ENCODE measurements around the gene ZBTB42. TPM values are rescaled to one million over a fixed set of nuclear protein-coding genes. Genes with fewer than 3 reads are reported as not detected.

ZBTB42 gene
- total RNA-seq, 4 donors from 2014 or later, result 5.9 to 24.3 (median 11.7) TPM

GRCh38 chr14:104820669-104821228 is 19.8 kb downstream of the ZBTB42 start:
- Histone ChIP-seq H3K9me3 (no peaks in the 10 kb centered on the region), H3K4me3 (no peak overlapping the region), H3K4me1 (peaks cover 9 to 26% (median 16%) of the 10 kb centered on the region in 4 donors), H3K27ac (no peak overlapping the region), H3K27me3 (no peaks in the 10 kb centered on the region), H3K36me3 (no peaks in the 10 kb centered on the region)
- 27% methylated on average over 18 of the region's 22 CpGs; no CpG with 5 or more reads in 1 of the 2 donors for WGBS, 2 donors (ENCODE audit: low coverage in 1 of 2)
- TF ChIP-seq EP300 (IDR thresholded peaks at IDR 0.05; ENCODE audit: low read depth) (no peak), POLR2AphosphoS5 (IDR thresholded peaks at IDR 0.05) (no peak)
- TF ChIP-seq, protein P1, sequence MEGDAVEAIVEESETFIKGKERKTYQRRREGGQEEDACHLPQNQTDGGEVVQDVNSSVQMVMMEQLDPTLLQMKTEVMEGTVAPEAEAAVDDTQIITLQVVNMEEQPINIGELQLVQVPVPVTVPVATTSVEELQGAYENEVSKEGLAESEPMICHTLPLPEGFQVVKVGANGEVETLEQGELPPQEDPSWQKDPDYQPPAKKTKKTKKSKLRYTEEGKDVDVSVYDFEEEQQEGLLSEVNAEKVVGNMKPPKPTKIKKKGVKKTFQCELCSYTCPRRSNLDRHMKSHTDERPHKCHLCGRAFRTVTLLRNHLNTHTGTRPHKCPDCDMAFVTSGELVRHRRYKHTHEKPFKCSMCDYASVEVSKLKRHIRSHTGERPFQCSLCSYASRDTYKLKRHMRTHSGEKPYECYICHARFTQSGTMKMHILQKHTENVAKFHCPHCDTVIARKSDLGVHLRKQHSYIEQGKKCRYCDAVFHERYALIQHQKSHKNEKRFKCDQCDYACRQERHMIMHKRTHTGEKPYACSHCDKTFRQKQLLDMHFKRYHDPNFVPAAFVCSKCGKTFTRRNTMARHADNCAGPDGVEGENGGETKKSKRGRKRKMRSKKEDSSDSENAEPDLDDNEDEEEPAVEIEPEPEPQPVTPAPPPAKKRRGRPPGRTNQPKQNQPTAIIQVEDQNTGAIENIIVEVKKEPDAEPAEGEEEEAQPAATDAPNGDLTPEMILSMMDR (IDR thresholded peaks at IDR 0.05), result peak; percentile 41 to 69 (median 52)
- intact Hi-C loops (cut with DNase I; ENCODE audit: low total_unique reads), result loop anchor here (5.0 kb wide), 1 partner anchor 33 kb away; no protein-coding TSS in a partner anchor
- peak; percentile 65 for DNase-seq
- in situ Hi-C loops (cut with MboI; ENCODE audit: low pct_ligation_motif_present in 1 of 4, low pct_unique_long_range_greater_than_20kb in 1 of 4, low sequenced_read_pairs in 3 of 4), result loop anchor here (5.0 to 10.0 kb wide), 2 partner anchors 53 to 56 kb away; no protein-coding TSS in a partner anchor

- no peaks in the 10 kb centered on the region for H3K27me3 ChIP-seq
- intact Hi-C loops (cut with DNase I; ENCODE audit: low total_unique reads), result loop anchor here (5.0 kb wide), 1 partner anchor 34 kb away; no protein-coding TSS in a partner anchor
- no peaks in the 10 kb centered on the region for H3K9me3 ChIP-seq
- 83% methylated on average over 16 of the region's 23 CpGs; no CpG with 5 or more reads in 1 of the 2 donors for WGBS, 2 donors (ENCODE audit: low coverage in 1 of 2)
- DNase-seq, result no peak
- TF ChIP-seq, protein P1 (IDR thresholded peaks at IDR 0.05), result no peak
- TF ChIP-seq POLR2AphosphoS5 (IDR thresholded peaks at IDR 0.05), result peak in 1 of 3 donors; percentile 11
- peaks cover 13 to 30% (median 19%) of the 10 kb centered on the region in 4 donors for H3K4me1 ChIP-seq
- H3K4me3 ChIP-seq, result no peak overlapping the region
- no peaks in the 10 kb centered on the region for H3K36me3 ChIP-seq
- in situ Hi-C loops (cut with MboI; ENCODE audit: low pct_ligation_motif_present in 1 of 4, low pct_unique_long_range_greater_than_20kb in 1 of 4, low sequenced_read_pairs in 3 of 4), result loop anchor here (5.0 to 10.0 kb wide), 2 partner anchors 54 to 57 kb away; no protein-coding TSS in a partner anchor
- no peak overlapping the region for H3K27ac ChIP-seq
Observed at GRCh38 chr14:104821229-104821945, 20.5 kb downstream of the ZBTB42 start.

DNA sequence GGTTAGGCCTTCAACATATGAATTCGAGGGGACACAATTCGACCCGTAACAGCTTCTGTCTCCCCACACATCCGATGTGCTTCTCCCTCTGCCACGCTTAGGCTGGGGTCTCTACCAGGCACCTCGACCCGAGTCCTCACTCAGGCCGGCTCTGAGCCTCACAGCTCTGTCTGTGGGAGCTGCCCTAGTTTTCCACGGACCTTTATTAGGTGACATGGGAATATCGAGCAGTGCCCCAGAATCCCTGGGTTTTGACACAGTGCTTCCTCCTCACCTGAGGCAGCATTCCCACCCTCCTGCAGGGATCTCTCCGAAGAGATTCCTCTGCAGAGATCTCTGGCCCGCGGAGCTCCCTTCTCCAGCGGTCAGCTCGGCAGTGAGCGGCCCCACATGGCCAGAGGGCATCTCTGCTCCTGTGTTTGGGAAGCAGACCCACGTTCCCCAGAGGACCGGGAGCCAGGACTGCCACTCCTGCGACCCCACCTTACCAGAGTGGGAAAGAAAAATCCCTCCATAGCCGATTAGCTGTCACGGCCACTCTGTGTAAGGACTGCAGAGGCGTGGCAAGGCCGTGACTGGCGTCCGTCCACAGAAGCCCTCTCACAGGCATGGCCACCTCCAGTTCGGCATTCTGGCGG is 21.2 kb downstream of the ZBTB42 start:
- TF ChIP-seq POLR2AphosphoS5 (IDR thresholded peaks at IDR 0.05), result no peak
- no peak for TF ChIP-seq POLR2A (IDR thresholded peaks at IDR 0.05)
- TF ChIP-seq EP300 (IDR thresholded peaks at IDR 0.05; ENCODE audit: low read depth), result no peak
- TF ChIP-seq, protein P1 (IDR thresholded peaks at IDR 0.05), result no peak
- intact Hi-C loops (cut with DNase I; ENCODE audit: low total_unique reads), result loop anchor here (5.0 kb wide), 1 partner anchor 35 kb away; no protein-coding TSS in a partner anchor

More for the DNA sequence above, 21.2 kb downstream of the ZBTB42 start:
- H3K36me3 ChIP-seq, result no peaks in the 10 kb centered on the region
- H3K27me3 ChIP-seq, result no peaks in the 10 kb centered on the region
- no peak overlapping the region for H3K4me3 ChIP-seq
- H3K27ac ChIP-seq, result no peak overlapping the region
- DNase-seq, result no peak
- no peaks in the 10 kb centered on the region for H3K9me3 ChIP-seq
- WGBS, 2 donors (ENCODE audit: low coverage in 1 of 2), result 85% methylated on average over 27 of the region's 27 CpGs; no CpG with 5 or more reads in 1 of the 2 donors
- in situ Hi-C loops (cut with MboI; ENCODE audit: low pct_ligation_motif_present in 1 of 4, low pct_unique_long_range_greater_than_20kb in 1 of 4, low sequenced_read_pairs in 3 of 4), result loop anchor here (5.0 to 10.0 kb wide), 2 partner anchors 55 to 57 kb away; no protein-coding TSS in a partner anchor
- H3K4me1 ChIP-seq, result peaks cover 8 to 27% (median 18%) of the 10 kb centered on the region in 4 donors

All from transverse colon (tissue), 4 donors.